HepG2 (cell line): ENCODE data around the gene VAMP8. TPM values are rescaled to one million over a fixed set of nuclear protein-coding genes. Genes with fewer than 3 reads are reported as not detected.

Experiments used
- ATF1 ChIP-seq: IDR thresholded peaks from 2 replicates; pipeline ENCODE4 v1.6.1; 2016; ENCODE audit warnings: mild to moderate bottlenecking, control low read depth
- CENPT ChIP-seq: sonication (generic); formaldehyde crosslinking; IDR thresholded peaks from 2 replicates; pipeline ENCODE4 v1.8.0; 2022; ENCODE audit warnings: low read depth, mild to moderate bottlenecking, moderate library complexity, missing genetic modification reagents
- GATAD2A ChIP-seq: IDR thresholded peaks from 2 replicates; pipeline ENCODE4 v1.6.1; 2016
- IKZF1 ChIP-seq: fragments of 450-650 bp; IDR thresholded peaks from 2 replicates; pipeline ENCODE4 v1.7.1; 2016
- ISL2 ChIP-seq: sonication (generic); formaldehyde crosslinking; IDR thresholded peaks from 2 replicates; pipeline ENCODE4 v1.5.0; 2020; ENCODE audit warnings: missing genetic modification reagents
- JUN ChIP-seq: sonication (generic); formaldehyde crosslinking; IDR thresholded peaks from 2 replicates; pipeline ENCODE4 v1.4.0; 2020; ENCODE audit warnings: mild to moderate bottlenecking, missing genetic modification reagents
- JUNB ChIP-seq: sonication (generic); formaldehyde crosslinking; IDR thresholded peaks from 2 replicates; pipeline ENCODE4 v1.8.0; 2022; ENCODE audit warnings: missing genetic modification reagents, mild to moderate bottlenecking, borderline replicate concordance
- MAFG ChIP-seq: sonication (generic); formaldehyde crosslinking; IDR thresholded peaks from 2 replicates; pipeline ENCODE4 v1.5.1; 2020; ENCODE audit warnings: mild to moderate bottlenecking, missing genetic modification reagents
- NCOA5 ChIP-seq: sonication (generic); formaldehyde crosslinking; IDR thresholded peaks from 2 replicates; pipeline ENCODE4 v1.4.0; 2020; ENCODE audit warnings: missing genetic modification reagents
- PAX8 ChIP-seq: sonication (generic); formaldehyde crosslinking; IDR thresholded peaks from 2 replicates; pipeline ENCODE4 v1.8.0; 2022; ENCODE audit warnings: mild to moderate bottlenecking, missing genetic modification reagents, borderline replicate concordance
- PHF5A ChIP-seq: IDR thresholded peaks from one replicate; pipeline ENCODE4 v1.6.1; 2018; ENCODE audit warnings: low read depth, missing genetic modification reagents; ENCODE audit not compliant: unreplicated experiment
- TBX2 ChIP-seq: sonication (generic); formaldehyde crosslinking; IDR thresholded peaks from 2 replicates; pipeline ENCODE4 v1.5.0; 2020; ENCODE audit warnings: missing genetic modification reagents, mild to moderate bottlenecking, borderline replicate concordance
- ZFP1 ChIP-seq: IDR thresholded peaks from 2 replicates; pipeline ENCODE4 v1.6.1; 2016
- ZNF160 ChIP-seq: sonication (generic); formaldehyde crosslinking; IDR thresholded peaks from 2 replicates; pipeline ENCODE4 v1.8.0; 2022; ENCODE audit warnings: mild to moderate bottlenecking, inconsistent platforms, missing genetic modification reagents
- ZNF20 ChIP-seq: sonication (generic); formaldehyde crosslinking; IDR thresholded peaks from 2 replicates; pipeline ENCODE4 v1.4.0; 2020; ENCODE audit warnings: mild to moderate bottlenecking, moderate library complexity, missing genetic modification reagents
- ZNF230 ChIP-seq: sonication (generic); formaldehyde crosslinking; IDR thresholded peaks from 2 replicates; pipeline ENCODE4 v1.4.0; 2020; ENCODE audit warnings: mild to moderate bottlenecking, missing genetic modification reagents
- ZNF276 ChIP-seq: sonication (generic); formaldehyde crosslinking; IDR thresholded peaks from 2 replicates; pipeline ENCODE4 v1.4.0; 2020; ENCODE audit warnings: mild to moderate bottlenecking, low read depth, missing genetic modification reagents
- ZNF350 ChIP-seq: sonication (generic); formaldehyde crosslinking; IDR thresholded peaks from 2 replicates; pipeline ENCODE4 v1.4.0; 2020; ENCODE audit warnings: mild to moderate bottlenecking, low read depth, missing genetic modification reagents, borderline replicate concordance
- ZNF431 ChIP-seq: sonication (generic); formaldehyde crosslinking; IDR thresholded peaks from 2 replicates; pipeline ENCODE4 v1.9.0; 2022; ENCODE audit warnings: missing genetic modification reagents, low read depth, mild to moderate bottlenecking, borderline replicate concordance
- ZNF468 ChIP-seq: sonication (generic); formaldehyde crosslinking; IDR thresholded peaks from 2 replicates; pipeline ENCODE4 v1.8.0; 2022; ENCODE audit warnings: mild to moderate bottlenecking, moderate library complexity, missing genetic modification reagents
- ZNF570 ChIP-seq: sonication (generic); formaldehyde crosslinking; IDR thresholded peaks from 2 replicates; pipeline ENCODE4 v1.4.0; 2020; ENCODE audit warnings: mild to moderate bottlenecking, missing genetic modification reagents, borderline replicate concordance
- ZNF766 ChIP-seq: sonication (generic); formaldehyde crosslinking; IDR thresholded peaks from 2 replicates; pipeline ENCODE4 v1.5.0; 2020; ENCODE audit warnings: missing genetic modification reagents, borderline replicate concordance
- ZZZ3 ChIP-seq: sonication (generic); formaldehyde crosslinking; IDR thresholded peaks from 2 replicates; pipeline ENCODE4 v1.4.0; 2020; ENCODE audit warnings: missing genetic modification reagents, mild to moderate bottlenecking, borderline replicate concordance
- polyA plus RNA-seq, 8 experiments: library from polyadenylated mRNA; depleted of rRNA in 3 of 8; stranded (reverse) in 7 of 8; unstranded in 1 of 8; fragments of >200 nt; fragmentation: Illumina TruSeq in 4 of 8; extraction: Trizol in 4 of 8; gene quantifications; 2 replicates each; pipeline versions ENCODE4 v1.2.1 to v1.2.3, GENCODE V29; 2011 to 2016; ENCODE audit warnings: low read depth in 4 of 8, missing spikeins in 1 of 8, mixed read lengths in 1 of 8; ENCODE audit not compliant: insufficient read depth in 1 of 8
- total RNA-seq, 5 experiments: library from RNA; depleted of rRNA; stranded (reverse); fragments of >200 nt; fragmentation: Illumina TruSeq; extraction: Trizol; gene quantifications; 2 replicates each; pipeline ENCODE4 v1.2.3, GENCODE V29; 2016; ENCODE audit warnings: low read depth in 1 of 5
- TF ChIP-seq, protein P1 (sequence below): IDR thresholded peaks from 2 replicates; pipeline ENCODE4 v1.4.0; 2020; ENCODE audit warnings: mild to moderate bottlenecking, missing genetic modification reagents
- TF ChIP-seq, protein P2 (sequence below): sonication (generic); formaldehyde crosslinking; IDR thresholded peaks from 2 replicates; pipeline ENCODE4 v1.5.0; 2020; ENCODE audit warnings: missing genetic modification reagents

Gene VAMP8
- total and polyA plus RNA-seq, 2 of the 13 experiments (the other 11 are each of a cell fraction or from before 2014, with no cell fraction given) = 83.3 to 157 TPM

GRCh38 chr2:85611705-85612587 lies 34.6 kb downstream of the VAMP8 start, which contains the start of gene C2orf68 (continued):
- TF ChIP-seq, protein P1, sequence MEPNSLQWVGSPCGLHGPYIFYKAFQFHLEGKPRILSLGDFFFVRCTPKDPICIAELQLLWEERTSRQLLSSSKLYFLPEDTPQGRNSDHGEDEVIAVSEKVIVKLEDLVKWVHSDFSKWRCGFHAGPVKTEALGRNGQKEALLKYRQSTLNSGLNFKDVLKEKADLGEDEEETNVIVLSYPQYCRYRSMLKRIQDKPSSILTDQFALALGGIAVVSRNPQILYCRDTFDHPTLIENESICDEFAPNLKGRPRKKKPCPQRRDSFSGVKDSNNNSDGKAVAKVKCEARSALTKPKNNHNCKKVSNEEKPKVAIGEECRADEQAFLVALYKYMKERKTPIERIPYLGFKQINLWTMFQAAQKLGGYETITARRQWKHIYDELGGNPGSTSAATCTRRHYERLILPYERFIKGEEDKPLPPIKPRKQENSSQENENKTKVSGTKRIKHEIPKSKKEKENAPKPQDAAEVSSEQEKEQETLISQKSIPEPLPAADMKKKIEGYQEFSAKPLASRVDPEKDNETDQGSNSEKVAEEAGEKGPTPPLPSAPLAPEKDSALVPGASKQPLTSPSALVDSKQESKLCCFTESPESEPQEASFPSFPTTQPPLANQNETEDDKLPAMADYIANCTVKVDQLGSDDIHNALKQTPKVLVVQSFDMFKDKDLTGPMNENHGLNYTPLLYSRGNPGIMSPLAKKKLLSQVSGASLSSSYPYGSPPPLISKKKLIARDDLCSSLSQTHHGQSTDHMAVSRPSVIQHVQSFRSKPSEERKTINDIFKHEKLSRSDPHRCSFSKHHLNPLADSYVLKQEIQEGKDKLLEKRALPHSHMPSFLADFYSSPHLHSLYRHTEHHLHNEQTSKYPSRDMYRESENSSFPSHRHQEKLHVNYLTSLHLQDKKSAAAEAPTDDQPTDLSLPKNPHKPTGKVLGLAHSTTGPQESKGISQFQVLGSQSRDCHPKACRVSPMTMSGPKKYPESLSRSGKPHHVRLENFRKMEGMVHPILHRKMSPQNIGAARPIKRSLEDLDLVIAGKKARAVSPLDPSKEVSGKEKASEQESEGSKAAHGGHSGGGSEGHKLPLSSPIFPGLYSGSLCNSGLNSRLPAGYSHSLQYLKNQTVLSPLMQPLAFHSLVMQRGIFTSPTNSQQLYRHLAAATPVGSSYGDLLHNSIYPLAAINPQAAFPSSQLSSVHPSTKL (CRISPR knock-in tag) = no peak; the same call in none of the 2 replicates
- TF ChIP-seq ZNF160 (peak; percentile 87), ZFP1 (peak; percentile 81; the same call in 1 of the 2 replicates), ZNF20 (peak; percentile 93; the same call in 1 of the 2 replicates), ZNF570 (no peak), ISL2 (peak; percentile 69), MAFG (CRISPR knock-in tag) (no peak), ZNF230 (CRISPR knock-in tag) (peak; percentile 94), ATF1 (CRISPR knock-in tag) (no peak), CENPT (CRISPR knock-in tag) (no peak; the same call in 1 of the 2 replicates), GATAD2A (CRISPR knock-in tag) (peak; percentile 63), JUN (CRISPR knock-in tag) (no peak), ZNF468 (no peak; the same call in 1 of the 2 replicates), PHF5A (CRISPR knock-in tag) (peak; percentile 13), IKZF1 (no peak), NCOA5 (CRISPR knock-in tag) (no peak; the same call in 1 of the 2 replicates), PAX8 (CRISPR knock-in tag) (0 out of 2 replicates have a peak, but pooled peaks have one; percentile 13), TBX2 (CRISPR knock-in tag) (peak; percentile 83), ZNF350 (CRISPR knock-in tag) (peak; percentile 91; the same call in 1 of the 2 replicates), JUNB (CRISPR knock-in tag) (no peak), ZZZ3 (CRISPR knock-in tag) (no peak; the same call in 1 of the 2 replicates), ZNF276 (CRISPR knock-in tag) (peak; percentile 90), ZNF766 (CRISPR knock-in tag) (no peak), ZNF431 (CRISPR knock-in tag) (peak; percentile 74; the same call in 1 of the 2 replicates)
- TF ChIP-seq, protein P2, sequence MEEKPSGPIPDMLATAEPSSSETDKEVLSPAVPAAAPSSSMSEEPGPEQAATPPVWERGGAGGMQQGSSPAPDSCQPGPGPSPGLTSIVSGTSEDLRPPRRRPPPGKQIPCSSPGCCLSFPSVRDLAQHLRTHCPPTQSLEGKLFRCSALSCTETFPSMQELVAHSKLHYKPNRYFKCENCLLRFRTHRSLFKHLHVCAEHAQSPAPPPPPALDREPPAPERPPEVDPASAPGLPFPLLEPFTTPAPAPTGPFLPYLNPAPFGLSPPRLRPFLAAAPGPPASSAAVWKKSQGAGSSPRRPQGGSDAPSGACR (CRISPR knock-in tag) = no peak
